Endothelial cell (in vitro differentiated cells): ENCODE data around the gene ADGRG6. TPM values are rescaled to one million over a fixed set of nuclear protein-coding genes. Genes with fewer than 3 reads are reported as not detected.

Experiments
- DNase-seq: peaks from one replicate; pipeline ENCODE4 v3.0.0; 2021; ENCODE audit warnings: low spot score
- H3K27ac Mint-ChIP-seq: one replicate; pipeline ENCODE4 v1.8.0; 2021; ENCODE audit warnings: mixed read lengths, inconsistent platforms; ENCODE audit not compliant: unreplicated experiment
- H3K27me3 Mint-ChIP-seq: one replicate; pipeline ENCODE4 v1.8.0; 2021; ENCODE audit warnings: mild to moderate bottlenecking, moderate library complexity, mixed read lengths, inconsistent platforms; ENCODE audit not compliant: unreplicated experiment
- H3K36me3 Mint-ChIP-seq: one replicate; pipeline ENCODE4 v1.8.0; 2021; ENCODE audit warnings: mild to moderate bottlenecking, low read depth, mixed read lengths, inconsistent platforms; ENCODE audit not compliant: unreplicated experiment
- H3K4me1 Mint-ChIP-seq: one replicate; pipeline ENCODE4 v1.8.0; 2021; ENCODE audit warnings: mild to moderate bottlenecking, mixed read lengths, inconsistent platforms; ENCODE audit not compliant: unreplicated experiment
- H3K4me3 Mint-ChIP-seq: one replicate; pipeline ENCODE4 v1.8.0; 2021; ENCODE audit warnings: mild to moderate bottlenecking, mixed read lengths, inconsistent platforms; ENCODE audit not compliant: unreplicated experiment
- H3K9me3 Mint-ChIP-seq: one replicate; pipeline ENCODE4 v1.8.0; 2021; ENCODE audit warnings: mixed read lengths, inconsistent platforms; ENCODE audit not compliant: unreplicated experiment
- total RNA-seq: library from RNA; stranded (reverse); fragmentation: NEBNext Ultra II Directional; extraction: Animal tissue kit (Norgen Biotek cat#: 25700); gene quantifications from one replicate; pipeline ENCODE4 v1.2.1, GENCODE V29; 2021; ENCODE audit not compliant: unreplicated experiment
- TF ChIP-seq, protein P1 (sequence below): fragments of 200-600 bp; sonication (generic); IDR thresholded peaks from one replicate; pipeline ENCODE4 v1.5.0; 2021; ENCODE audit warnings: antibody characterized with exemption; ENCODE audit not compliant: unreplicated experiment

ADGRG6 gene
- total RNA-seq, 1 donor from 2014 or later, result 8.8 TPM

DNA sequence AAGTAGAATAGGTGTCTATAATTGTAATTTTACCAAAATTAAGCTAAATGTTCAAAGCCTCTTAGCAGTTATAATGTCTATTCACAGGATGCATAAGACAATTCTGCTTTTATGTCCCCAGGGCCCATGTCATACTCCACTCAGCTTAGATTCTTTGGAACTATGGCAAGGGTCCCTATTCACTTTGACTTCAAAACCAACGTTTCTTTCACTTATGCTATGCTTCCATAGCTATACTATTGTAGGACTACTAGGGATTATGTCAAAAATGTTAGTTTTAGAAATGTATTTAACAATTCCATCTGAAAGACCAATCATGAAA is 15.8 kb upstream of the ADGRG6 start:
- H3K27ac Mint-ChIP-seq, result no peak overlapping the region
- H3K4me3 Mint-ChIP-seq, result no peak overlapping the region
- no peaks in the 10 kb centered on the region for H3K4me1 Mint-ChIP-seq
- H3K27me3 Mint-ChIP-seq, result no peaks in the 10 kb centered on the region
- H3K9me3 Mint-ChIP-seq, result no peaks in the 10 kb centered on the region
- no peak for DNase-seq
- TF ChIP-seq, protein P1, sequence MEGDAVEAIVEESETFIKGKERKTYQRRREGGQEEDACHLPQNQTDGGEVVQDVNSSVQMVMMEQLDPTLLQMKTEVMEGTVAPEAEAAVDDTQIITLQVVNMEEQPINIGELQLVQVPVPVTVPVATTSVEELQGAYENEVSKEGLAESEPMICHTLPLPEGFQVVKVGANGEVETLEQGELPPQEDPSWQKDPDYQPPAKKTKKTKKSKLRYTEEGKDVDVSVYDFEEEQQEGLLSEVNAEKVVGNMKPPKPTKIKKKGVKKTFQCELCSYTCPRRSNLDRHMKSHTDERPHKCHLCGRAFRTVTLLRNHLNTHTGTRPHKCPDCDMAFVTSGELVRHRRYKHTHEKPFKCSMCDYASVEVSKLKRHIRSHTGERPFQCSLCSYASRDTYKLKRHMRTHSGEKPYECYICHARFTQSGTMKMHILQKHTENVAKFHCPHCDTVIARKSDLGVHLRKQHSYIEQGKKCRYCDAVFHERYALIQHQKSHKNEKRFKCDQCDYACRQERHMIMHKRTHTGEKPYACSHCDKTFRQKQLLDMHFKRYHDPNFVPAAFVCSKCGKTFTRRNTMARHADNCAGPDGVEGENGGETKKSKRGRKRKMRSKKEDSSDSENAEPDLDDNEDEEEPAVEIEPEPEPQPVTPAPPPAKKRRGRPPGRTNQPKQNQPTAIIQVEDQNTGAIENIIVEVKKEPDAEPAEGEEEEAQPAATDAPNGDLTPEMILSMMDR, result no peak
- no peaks in the 10 kb centered on the region for H3K36me3 Mint-ChIP-seq

DNA sequence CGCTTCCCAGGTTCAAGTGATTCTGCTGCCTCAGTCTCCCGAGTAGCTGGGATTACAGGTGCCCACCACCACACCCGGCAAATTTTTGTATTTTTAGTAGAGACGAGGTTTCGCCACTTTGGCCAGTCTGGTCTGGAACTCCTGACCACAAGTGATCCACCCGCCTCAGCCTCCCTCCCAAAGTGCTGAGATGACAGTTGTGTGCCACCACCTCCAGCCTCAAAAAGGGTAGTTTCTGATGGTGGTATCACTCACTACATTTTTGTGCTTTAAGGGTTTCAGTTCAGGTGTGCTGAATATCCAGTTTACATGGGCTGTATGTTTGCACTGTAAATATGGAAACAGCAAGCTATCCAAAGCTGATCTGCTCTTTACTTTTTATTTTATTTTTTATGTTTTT is 12.1 kb upstream of the ADGRG6 start:
- Mint-ChIP-seq H3K4me3 (no peak overlapping the region), H3K27ac (no peak overlapping the region), H3K9me3 (no peaks in the 10 kb centered on the region), H3K4me1 (no peaks in the 10 kb centered on the region), H3K27me3 (no peaks in the 10 kb centered on the region), H3K36me3 (no peaks in the 10 kb centered on the region)
- TF ChIP-seq, protein P1, result no peak
- no peak for DNase-seq

DNA sequence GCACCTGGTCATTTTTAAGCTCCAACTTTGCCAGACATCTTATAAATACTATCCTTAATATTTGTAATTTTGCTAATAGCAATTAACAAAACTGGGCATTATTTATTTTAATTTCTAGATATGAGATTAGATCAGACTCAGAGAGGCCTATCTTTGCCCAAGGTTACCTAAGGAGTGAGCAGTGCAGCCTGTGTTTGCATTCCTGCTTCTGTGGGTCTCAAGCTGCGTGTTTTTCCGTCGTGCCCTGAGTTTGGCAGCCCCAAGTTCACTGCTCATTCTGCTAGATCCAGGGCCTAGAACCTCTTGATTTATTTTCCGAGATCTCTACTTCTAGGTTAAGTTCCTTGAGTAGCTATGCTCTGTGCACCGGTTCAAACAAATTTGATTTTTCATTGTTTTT is 11.0 kb upstream of the ADGRG6 start:
- Mint-ChIP-seq H3K36me3 (no peaks in the 10 kb centered on the region), H3K4me1 (no peaks in the 10 kb centered on the region), H3K9me3 (no peaks in the 10 kb centered on the region), H3K27me3 (no peaks in the 10 kb centered on the region), H3K4me3 (no peak overlapping the region), H3K27ac (no peak overlapping the region)
- TF ChIP-seq, protein P1, result no peak
- DNase-seq, result no peak

DNA sequence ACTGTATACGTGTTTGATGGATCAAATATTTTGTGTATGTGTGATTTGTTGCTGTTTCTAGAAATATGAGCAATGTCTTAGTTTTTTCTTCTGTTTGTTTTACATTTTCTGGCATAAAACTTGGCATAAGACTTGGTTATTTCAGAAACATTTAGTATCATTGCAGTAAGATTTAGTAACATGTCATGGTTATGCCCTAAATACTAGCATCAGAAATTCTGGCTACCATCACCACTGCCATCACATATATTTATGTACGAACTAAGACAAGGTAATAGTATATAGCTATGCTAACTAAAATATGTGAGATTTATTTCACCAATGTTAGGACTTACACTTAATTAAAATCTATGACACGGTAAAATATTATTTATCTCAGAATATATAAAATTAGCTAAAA is 10.3 kb upstream of the ADGRG6 start:
- Mint-ChIP-seq H3K27me3 (no peaks in the 10 kb centered on the region), H3K4me3 (no peak overlapping the region), H3K27ac (no peak overlapping the region), H3K9me3 (no peaks in the 10 kb centered on the region), H3K4me1 (no peaks in the 10 kb centered on the region), H3K36me3 (no peaks in the 10 kb centered on the region)
- TF ChIP-seq, protein P1, result no peak
- DNase-seq, result no peak

DNA sequence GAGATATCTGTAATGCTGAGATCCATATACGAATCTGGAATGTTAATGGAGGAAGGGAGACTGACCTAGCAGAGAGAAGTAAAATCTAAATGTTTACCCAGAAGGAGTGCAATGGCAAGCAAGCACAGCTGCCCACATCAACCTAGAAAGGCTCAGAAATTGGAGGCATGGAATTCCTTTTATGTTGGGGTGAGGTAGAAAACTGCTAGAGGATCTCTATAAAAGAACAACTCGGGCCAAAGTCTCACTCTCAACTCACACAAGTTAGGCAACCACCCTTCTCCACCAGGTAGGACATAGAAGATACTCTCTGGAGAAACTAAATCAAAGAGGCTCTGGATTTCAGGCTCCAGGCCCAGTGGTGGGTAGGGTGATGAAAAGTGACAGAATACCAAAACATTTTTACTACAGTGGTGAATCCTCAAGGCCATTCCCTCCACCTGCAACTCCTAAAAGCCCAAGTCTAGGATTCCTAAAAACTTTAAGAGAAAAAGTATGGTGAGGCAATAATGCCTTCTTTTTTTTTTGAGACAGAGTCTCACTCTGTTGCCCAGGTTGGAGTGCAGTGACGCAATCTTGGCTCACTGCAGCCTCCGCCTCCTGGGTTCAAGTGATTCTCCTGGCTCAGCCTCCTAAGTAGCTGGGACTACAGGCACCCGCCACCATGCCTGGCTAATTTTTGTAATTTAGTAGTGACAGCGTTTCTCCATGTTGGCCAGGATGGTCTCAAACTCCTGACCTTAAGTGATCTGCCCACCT is 9.5 kb upstream of the ADGRG6 start:
- TF ChIP-seq, protein P1, result no peak
- no peak overlapping the region for H3K27ac Mint-ChIP-seq
- no peaks in the 10 kb centered on the region for H3K27me3 Mint-ChIP-seq
- no peaks in the 10 kb centered on the region for H3K4me1 Mint-ChIP-seq
- no peak for DNase-seq
- H3K9me3 Mint-ChIP-seq, result no peaks in the 10 kb centered on the region
- no peaks in the 10 kb centered on the region for H3K36me3 Mint-ChIP-seq
- no peak overlapping the region for H3K4me3 Mint-ChIP-seq
